GM10266 (cell line): Measurements from ENCODE around the gene GRAMD1B.

Experiments
- DNase-seq: peaks from one replicate; pipeline ENCODE4 v3.0.0; 2012; ENCODE audit errors: extremely low spot score
- CTCF ChIP-seq: IDR thresholded peaks from 2 replicates; pipeline ENCODE4 v1.5.1; 2012; ENCODE audit warnings: mild to moderate bottlenecking, low read depth; ENCODE audit not compliant: control insufficient read depth, insufficient read depth; ENCODE audit errors: missing control alignments

Gene GRAMD1B

DNA sequence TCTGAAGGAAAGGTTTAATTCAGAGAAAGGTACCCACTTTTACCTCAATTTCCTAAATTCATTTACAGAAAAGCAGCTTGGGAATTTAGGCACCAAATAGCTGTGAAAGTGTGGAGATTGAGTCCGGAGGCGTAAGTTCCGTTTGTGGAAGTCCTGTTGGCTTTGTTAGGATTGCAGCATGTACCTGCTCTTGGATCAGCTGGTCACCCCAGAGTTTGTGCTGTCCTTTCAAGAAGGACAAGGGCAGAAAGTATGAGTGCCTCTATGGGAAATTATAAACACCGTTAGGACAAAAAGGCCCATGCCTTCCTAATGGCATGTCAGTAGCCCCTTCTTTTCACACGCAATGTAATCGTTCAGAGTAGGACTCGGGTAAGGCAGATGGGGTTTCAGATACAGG, 126.6 kb downstream of the GRAMD1B start:
- DNase-seq = no peak
- no peak for TF ChIP-seq CTCF

GRCh38 chr11:123558536-123559315, 128.7 kb downstream of the GRAMD1B start:
- no peak for TF ChIP-seq CTCF
- DNase-seq = no peak

DNA sequence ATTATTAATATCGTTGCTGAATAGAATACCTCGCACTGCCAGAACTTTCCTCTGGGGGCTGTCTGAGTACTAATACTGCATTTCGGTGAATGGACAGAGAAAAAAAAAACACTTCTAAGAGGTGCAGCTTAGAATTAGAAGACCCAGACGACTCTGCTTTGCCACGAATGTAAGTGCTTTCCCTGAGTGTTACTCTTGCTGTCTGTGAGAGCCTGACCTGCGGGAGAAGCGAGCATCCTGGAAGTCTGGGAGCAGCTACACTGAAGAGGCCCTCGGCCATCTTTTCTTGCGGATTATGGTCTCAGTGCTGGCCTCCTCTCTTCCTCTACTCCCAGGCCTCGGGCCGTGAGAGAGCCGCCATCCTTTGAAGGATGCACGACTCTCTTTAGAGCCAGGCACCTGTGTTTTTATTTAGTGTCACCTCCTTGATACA, 129.5 kb downstream of the GRAMD1B start:
- no peak for DNase-seq
- TF ChIP-seq CTCF = no peak

DNA sequence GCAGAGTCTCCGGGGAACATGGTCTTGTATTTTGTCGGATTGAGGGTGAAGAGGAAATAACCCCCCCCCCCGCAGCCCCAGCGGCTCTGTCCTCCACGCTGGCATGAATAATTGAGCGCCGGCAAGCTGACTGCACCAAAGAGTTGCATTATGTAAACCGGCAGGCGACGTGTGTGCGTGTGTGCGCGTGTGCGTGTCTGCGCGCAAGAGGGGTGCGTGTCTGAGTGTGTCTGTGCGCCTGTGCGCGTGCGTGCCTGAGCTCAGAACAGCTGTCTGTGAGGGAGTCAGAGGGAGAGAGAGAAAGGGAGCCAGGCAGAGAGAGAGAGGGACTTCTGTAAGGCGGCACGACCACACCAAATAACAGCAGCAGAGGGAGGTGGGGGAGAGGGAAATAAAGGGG, 129.9 kb downstream of the GRAMD1B start:
- no peak for DNase-seq
- TF ChIP-seq CTCF = no peak

DNA sequence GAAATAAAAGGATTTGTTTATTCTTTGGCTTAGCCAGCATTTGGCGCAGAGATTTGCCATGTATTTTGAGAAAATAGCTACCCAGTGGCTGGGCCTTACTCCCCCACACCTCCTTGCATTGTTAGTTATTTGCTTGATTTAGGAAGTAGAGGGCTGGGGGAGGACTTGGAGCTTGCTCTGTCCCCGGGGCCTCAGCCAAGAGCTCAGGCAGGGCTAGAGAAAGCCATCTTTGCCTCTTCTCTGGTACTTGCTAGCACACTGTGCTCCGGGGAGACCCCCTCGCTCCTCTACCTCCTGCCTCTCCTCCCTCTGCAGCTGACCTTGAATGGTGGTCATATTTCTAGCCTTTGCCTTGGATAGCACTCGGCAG, 131.3 kb downstream of the GRAMD1B start:
- DNase-seq = no peak
- TF ChIP-seq CTCF = no peak

DNA sequence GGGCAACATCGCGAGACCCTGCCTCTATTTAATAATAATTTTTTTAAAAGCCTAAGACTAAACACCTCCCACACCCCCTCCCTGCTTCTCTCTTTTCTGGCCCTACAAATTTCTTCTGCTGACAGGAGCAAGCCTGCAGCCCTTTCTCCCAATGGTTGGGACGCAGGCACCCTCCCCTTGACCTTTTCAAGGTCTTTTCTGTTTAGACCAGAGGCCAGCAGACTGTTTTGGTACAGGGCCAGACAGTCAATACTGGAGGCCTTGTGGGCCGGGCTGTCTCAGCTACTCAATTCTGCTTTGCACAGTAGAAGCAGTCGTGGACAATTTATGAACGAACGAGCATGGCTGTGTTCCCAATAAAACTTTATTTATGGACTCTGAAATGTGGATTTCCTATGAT, 132.1 kb downstream of the GRAMD1B start:
- DNase-seq = no peak
- no peak for TF ChIP-seq CTCF

DNA sequence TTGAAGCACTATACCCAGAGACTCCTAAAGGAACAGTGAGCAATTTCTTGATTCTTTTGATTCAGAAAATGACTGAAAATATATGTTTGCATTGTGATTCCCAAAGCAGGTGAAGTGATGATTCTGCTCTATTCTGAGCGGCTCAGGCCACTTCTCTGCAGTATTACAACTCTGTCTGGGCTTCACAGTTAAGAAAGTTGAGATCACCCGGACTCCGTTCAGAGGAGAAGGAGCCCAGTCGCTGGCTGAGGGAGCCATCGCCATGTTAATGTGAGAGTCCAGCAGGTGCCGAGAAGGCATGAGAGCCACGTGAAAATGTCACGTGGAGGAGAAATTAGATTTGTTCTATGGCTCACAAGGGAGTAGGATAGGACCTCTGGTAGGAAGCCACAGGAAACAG, 132.8 kb downstream of the GRAMD1B start:
- DNase-seq = no peak
- TF ChIP-seq CTCF = no peak
